ENCODE results near the gene RPF1. TPM values are rescaled to one million over a fixed set of nuclear protein-coding genes. Genes with fewer than 3 reads are reported as not detected.
A peak's percentile ranks its signal among the peaks of the same experiment; 100 is the strongest.
"Not testable (repeated sequence)": the region's sequence is repeated elsewhere in the genome, so short reads cannot be mapped to it uniquely, and the experiment has no call there.

RPF1 gene
- total RNA-seq, 1 donor from 2014 or later = 21.8 TPM

DNA sequence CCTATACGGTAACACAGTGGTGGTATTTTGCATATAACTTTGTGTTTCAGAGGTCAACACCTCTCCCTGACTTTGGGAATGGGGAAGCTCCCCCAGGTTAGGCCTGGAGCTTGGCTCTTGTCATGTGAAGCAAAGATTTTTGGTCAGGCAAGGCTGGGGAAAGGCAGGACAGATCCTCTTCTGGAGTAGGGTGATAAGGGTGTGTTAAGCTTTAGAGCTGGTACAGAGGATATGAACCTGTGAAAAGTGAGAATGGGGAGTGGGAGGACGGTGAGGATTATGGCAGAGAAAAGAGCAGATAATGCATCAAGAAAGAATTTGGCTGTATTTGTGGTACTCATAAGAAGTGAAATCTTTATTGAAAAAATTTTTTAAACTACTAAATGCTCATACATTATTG, 2.3 kb downstream of the RPF1 start:
- DNase-seq (ENCODE audit: low spot score) (no peak), ATAC-seq (no peak)
- intact Hi-C loops (cut with DNase I) = no loop called here

DNA sequence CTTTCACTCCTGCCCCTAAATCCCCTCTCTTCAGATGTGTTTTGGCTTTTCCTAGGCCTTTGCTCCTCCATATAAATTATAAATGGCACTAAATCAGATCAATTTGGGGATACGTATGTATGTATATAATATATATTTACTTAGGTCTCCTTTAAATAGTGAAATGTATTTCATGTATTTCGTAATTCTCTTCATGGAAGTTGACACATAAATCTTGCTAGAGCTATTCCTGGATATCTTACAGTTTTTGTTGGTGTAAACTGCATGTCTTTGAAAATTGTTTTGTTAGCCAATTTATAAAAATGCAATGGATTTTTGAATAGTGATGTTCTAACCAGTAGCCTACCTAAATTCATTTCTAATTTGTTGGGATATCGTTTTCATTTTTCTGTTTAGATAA, 9.0 kb downstream of the RPF1 start:
- intact Hi-C loops (cut with DNase I) = no loop called here
- ATAC-seq (no peak), DNase-seq (ENCODE audit: low spot score) (no peak)

DNA sequence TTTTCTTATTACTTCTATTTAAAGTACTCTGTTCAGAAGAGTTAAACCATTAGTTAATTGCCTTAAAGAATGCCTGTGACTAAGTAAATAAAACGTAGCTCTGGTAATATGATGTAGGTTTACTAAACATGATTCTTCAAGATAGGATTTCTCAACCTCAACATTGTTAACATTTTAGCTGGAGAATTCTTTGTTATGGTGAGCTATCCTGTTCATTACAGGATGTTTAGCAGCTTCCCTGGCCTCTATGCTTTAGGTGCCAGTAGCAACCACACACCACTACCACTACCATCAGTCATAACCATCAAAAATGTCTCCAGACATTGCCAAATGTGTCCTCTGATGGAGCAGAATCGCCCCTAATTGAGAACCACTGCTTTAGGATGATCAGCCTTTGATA, 10.7 kb downstream of the RPF1 start:
- ATAC-seq = no peak
- intact Hi-C loops (cut with DNase I) = no loop called here
- DNase-seq (ENCODE audit: low spot score) = no peak

GRCh38 chr1:84492726-84493125, 13.7 kb downstream of the RPF1 start:
- intact Hi-C loops (cut with DNase I) = no loop called here
- ATAC-seq (no peak), DNase-seq (ENCODE audit: low spot score) (no peak)

GRCh38 chr1:84493747-84494146, 14.7 kb downstream of the RPF1 start:
- intact Hi-C loops (cut with DNase I) = no loop called here
- ATAC-seq = no peak
- no peak for DNase-seq (ENCODE audit: low spot score)

- intact Hi-C loops (cut with DNase I) = no loop called here
- no peak for ATAC-seq
- no peak for DNase-seq (ENCODE audit: low spot score)
Measured at GRCh38 chr1:84496498-84496897, 17.4 kb downstream of the RPF1 start.

GRCh38 chr1:84497631-84498275, 18.7 kb downstream of the RPF1 start:
- intact Hi-C loops (cut with DNase I) = no loop called here
- ATAC-seq (no peak), DNase-seq (ENCODE audit: low spot score) (no peak)

- intact Hi-C loops (cut with DNase I) = no loop called here
- DNase-seq (ENCODE audit: low spot score) (no peak), ATAC-seq (no peak)
Measured at GRCh38 chr1:84502927-84503326, 23.9 kb downstream of the RPF1 start.

GRCh38 chr1:84504580-84505492, 25.8 kb downstream of the RPF1 start:
- no peak for DNase-seq (ENCODE audit: low spot score)
- intact Hi-C loops (cut with DNase I) = no loop called here
- no peak for ATAC-seq

DNA sequence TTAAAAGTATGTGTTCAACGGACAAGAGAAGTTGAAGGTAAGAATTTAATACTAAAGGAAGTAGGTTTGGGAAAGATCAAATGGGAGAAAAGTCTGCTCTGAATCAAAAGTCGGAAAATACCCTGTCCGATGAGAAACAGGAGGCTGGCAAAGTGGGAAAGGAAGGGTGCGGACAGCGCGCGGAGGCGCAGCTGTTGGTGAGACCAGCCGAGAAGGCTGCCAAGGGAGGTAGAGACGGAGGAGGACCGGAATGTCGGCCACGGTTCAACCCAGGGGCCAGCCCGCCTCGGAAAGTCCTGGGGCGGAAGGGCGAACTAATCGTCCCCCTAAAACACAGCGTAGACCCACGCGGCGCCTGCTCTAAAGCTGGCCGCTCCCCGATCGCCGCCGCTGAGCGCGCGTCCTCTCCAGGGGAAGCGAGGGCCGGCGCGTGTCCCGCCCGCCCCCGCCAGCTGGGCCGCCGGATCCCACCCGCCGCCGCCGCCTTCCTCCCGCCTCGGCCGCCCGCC, 26.5 kb downstream of the RPF1 start:
- intact Hi-C loops (cut with DNase I) = no loop called here
- no peak for DNase-seq (ENCODE audit: low spot score)

GRCh38 chr1:84506002-84506728, 27.1 kb downstream of the RPF1 start, which contains the start of the genes GNG5 and SPATA1:
Gene GNG5, minus strand, starts transcription at chr1:84506581. Its CDS starts 490 bp downstream, at chr1:84506091.
Gene SPATA1, plus strand, starts transcription at chr1:84506386. Its CDS starts 9,974 bp downstream, at chr1:84516360.
- peak; percentile 99 for ATAC-seq
- intact Hi-C loops (cut with DNase I) = no loop called here
- DNase-seq (ENCODE audit: low spot score) = peak; percentile 99

More for the DNA sequence above, 26.5 kb downstream of the RPF1 start:
- peak; percentile 80 for ATAC-seq

DNA sequence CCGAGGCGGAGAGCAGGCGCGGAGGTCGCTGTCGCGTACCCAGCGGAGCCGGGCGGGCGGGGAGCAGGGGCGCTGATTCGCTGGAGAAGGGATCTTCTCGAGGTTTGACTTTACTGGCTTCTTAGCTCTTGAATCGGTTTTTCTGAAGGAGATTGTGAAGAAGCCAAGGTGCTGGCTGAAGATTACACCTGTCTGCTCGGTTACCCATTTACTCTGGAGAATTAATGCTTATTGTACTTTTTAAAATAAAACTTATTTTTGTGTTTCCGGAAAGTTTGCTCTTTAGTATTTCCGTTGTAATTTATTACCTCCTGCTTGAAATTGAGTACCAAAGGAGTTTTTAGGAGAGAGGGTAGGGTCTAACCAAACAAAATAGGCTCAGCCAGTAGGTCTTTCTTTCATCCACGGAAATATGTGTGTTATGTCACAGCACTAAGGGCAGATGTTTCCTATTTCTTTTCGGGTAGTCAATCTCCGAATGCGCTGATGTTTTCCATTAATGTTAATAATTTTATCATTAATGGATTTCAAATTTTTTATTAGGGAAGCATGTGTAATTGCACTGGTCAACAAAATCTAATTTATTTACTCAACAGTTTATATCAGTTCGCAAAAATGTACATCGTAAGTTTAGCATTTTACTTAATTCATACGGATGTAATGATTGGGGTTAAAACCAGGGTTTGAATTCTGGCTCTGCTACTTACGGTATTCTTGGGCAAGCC, 27.8 kb downstream of the RPF1 start:
- intact Hi-C loops (cut with DNase I) = no loop called here
- DNase-seq (ENCODE audit: low spot score) = no peak

GRCh38 chr1:84507887-84508286, 28.8 kb downstream of the RPF1 start:
- DNase-seq (ENCODE audit: low spot score); intact Hi-C loops (cut with DNase I); ATAC-seq: not testable (repeated sequence)

More for the DNA sequence above, 27.8 kb downstream of the RPF1 start:
- no peak for ATAC-seq

DNA sequence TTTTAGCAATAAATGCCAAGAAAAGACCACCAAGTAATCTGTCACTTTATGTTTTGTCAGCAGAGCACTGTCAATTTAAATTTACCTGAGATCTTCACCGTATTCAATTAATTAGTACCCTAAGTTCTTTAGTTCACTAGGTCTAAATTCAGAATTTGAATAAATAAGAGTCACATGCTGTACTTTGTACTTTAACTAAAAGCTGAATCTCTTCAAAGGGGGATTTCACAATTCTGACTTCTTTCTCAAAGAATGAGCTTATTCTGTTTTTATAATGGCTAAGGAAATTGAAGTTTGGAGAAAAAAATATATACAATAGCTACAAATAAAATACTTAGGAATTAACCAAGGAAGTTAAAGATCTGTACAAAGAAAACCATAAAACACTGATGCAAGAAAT, 29.4 kb downstream of the RPF1 start:
- ATAC-seq (no peak), DNase-seq (ENCODE audit: low spot score) (no peak)
- intact Hi-C loops (cut with DNase I) = no loop called here

DNA sequence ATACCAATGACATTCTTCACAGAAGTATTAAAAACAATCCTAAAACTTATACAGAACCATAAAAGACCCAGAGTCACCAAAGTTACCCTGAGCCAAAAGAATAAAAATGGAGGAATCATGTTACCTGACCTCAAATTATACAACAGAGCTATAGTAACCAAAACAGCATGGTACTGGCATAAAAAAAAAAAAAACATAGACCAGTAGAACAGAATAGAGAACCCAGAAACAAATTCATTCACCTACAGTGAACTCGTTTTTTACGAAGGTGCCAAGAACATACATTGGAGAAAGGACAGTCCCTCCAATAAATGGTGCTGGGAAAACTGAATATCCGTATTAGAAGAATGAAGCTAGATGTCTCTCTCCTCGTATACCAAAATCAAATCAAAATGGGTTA, 30.0 kb downstream of the RPF1 start:
- DNase-seq (ENCODE audit: low spot score) = no peak
- intact Hi-C loops (cut with DNase I) = no loop called here
- no peak for ATAC-seq

- ATAC-seq = no peak
- DNase-seq (ENCODE audit: low spot score) = no peak
- intact Hi-C loops (cut with DNase I) = no loop called here
Measured at GRCh38 chr1:84510165-84510564, 31.1 kb downstream of the RPF1 start.

DNA sequence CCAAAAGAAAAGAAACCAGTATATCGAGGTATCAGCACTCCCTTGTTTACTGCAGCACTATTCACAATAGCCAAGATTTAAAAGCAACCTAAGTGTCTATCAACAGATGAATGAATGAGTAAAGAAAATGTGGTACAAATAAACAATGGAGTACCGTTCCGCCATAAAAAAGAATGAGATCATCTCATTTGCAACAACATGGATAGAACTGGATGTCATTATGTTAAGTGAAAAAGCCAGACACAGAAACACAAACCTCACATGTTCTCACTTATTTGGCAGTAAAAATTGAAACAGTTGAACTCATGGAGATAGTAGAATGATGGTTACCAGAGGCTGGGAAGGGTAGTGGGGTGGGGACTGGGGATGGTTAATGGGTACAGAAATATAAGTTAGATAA, 31.6 kb downstream of the RPF1 start:
- DNase-seq (ENCODE audit: low spot score) = no peak
- intact Hi-C loops (cut with DNase I) = no loop called here
- ATAC-seq = no peak

DNA sequence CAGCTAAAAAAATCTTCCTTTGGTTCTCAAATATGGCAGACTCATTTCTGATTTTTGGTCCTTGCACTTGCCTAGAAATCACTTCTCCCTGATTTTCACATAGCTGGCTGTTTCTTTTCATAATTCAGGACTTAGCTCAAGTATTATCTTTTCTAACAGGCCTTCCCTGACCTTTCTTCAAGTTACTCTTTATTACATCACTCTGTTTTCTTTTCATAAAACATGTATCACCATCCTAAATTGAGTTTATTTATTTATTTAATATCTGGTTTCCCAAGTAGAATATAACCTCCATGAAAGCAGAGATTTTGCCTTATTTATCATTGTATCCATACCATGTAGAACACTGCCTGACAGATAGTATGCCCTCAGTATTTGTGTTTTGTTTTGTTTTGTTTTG, 45.5 kb downstream of the RPF1 start:
- intact Hi-C loops (cut with DNase I) = no loop called here
- ATAC-seq (no peak), DNase-seq (ENCODE audit: low spot score) (no peak)

GRCh38 chr1:84525779-84526178, 46.7 kb downstream of the RPF1 start:
- ATAC-seq = no peak
- DNase-seq (ENCODE audit: low spot score) = no peak
- intact Hi-C loops (cut with DNase I) = no loop called here
